Sigmoid colon (tissue), 4 donors: ENCODE results near the gene ANK2.

Source experiments
- EP300 ChIP-seq, 4 donors: sonication (generic); formaldehyde crosslinking; IDR thresholded peaks; one replicate each; pipeline ENCODE4 v1.6.1; 2017; ENCODE audit warnings: antibody characterized with exemption in 4 of 4
- POLR2A ChIP-seq, 2 donors: fragments of 450-650 bp; IDR thresholded peaks; one replicate each; pipeline ENCODE4 v1.6.1; 2016; ENCODE audit warnings: antibody characterized with exemption in 2 of 2, mild to moderate bottlenecking in 2 of 2, moderate library complexity in 2 of 2
- POLR2AphosphoS5 ChIP-seq, 4 donors: sonication (generic); formaldehyde crosslinking; IDR thresholded peaks; one replicate each; pipeline ENCODE4 v1.6.1; 2017; ENCODE audit warnings: antibody characterized with exemption in 4 of 4
- TF ChIP-seq, protein P1 (sequence below), 4 experiments: fragments of 450-650 bp in 3 of 4; fragments of 200-600 bp in 1 of 4; IDR thresholded peaks; one replicate each; pipeline ENCODE4 v1.5.1; 2016 to 2019; ENCODE audit warnings: antibody characterized with exemption in 4 of 4, mild to moderate bottlenecking in 3 of 4, moderate library complexity in 2 of 4

DNA sequence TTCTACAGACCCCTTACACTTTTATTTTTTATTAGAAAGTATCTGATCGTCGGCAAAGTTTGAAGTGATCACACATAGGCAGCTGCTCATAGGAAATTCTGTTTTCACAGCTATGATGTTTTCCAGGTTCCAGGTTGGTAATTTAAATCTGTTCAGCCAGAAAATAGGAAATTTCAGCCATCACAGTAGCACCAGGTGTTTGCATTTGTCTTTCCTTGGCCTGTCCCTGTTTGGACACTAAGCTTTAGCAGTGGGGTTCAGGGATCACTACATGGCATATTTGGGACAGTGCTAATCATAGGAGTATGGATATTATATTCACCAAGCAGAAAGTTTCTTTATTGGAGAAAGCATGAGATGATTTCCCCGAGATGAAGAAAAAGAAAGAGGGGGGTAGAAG lies 92.9 kb downstream of the ANK2 start:
- no peak for TF ChIP-seq POLR2A (IDR thresholded peaks at IDR 0.05)
- TF ChIP-seq, protein P1, sequence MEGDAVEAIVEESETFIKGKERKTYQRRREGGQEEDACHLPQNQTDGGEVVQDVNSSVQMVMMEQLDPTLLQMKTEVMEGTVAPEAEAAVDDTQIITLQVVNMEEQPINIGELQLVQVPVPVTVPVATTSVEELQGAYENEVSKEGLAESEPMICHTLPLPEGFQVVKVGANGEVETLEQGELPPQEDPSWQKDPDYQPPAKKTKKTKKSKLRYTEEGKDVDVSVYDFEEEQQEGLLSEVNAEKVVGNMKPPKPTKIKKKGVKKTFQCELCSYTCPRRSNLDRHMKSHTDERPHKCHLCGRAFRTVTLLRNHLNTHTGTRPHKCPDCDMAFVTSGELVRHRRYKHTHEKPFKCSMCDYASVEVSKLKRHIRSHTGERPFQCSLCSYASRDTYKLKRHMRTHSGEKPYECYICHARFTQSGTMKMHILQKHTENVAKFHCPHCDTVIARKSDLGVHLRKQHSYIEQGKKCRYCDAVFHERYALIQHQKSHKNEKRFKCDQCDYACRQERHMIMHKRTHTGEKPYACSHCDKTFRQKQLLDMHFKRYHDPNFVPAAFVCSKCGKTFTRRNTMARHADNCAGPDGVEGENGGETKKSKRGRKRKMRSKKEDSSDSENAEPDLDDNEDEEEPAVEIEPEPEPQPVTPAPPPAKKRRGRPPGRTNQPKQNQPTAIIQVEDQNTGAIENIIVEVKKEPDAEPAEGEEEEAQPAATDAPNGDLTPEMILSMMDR (IDR thresholded peaks at IDR 0.05), result no peak
- no peak for TF ChIP-seq EP300 (IDR thresholded peaks at IDR 0.05)
- no peak for TF ChIP-seq POLR2AphosphoS5 (IDR thresholded peaks at IDR 0.05)
